Loucy (cell line): ENCODE measurements around the gene IL20.

Experiments used
- H2AFZ ChIP-seq: fragments of 200-600 bp; sonication (generic); 2 replicates; pipeline ENCODE4 v1.6.0; 2016; ENCODE audit warnings: antibody characterized with exemption, mild to moderate bottlenecking, low read length, moderate library complexity
- H3F3A ChIP-seq: fragments of 200-600 bp; 2 replicates; pipeline ENCODE4 v1.6.0; 2016; ENCODE audit warnings: antibody characterized with exemption, low read depth, mild to moderate bottlenecking
- H3K27me3 ChIP-seq: fragments of 200-600 bp; sonication (generic); 2 replicates; pipeline ENCODE4 v1.6.1; 2014; ENCODE audit warnings: low read length, mild to moderate bottlenecking; ENCODE audit not compliant: insufficient read depth, poor library complexity, severe bottlenecking
- H3K36me3 ChIP-seq: fragments of 200-600 bp; sonication (generic); 2 replicates; pipeline ENCODE4 v1.6.1; 2016; ENCODE audit warnings: low read length; ENCODE audit not compliant: insufficient read depth
- H3K4me1 ChIP-seq: fragments of 200-600 bp; sonication (generic); 2 replicates; pipeline ENCODE4 v1.5.1; 2014; ENCODE audit warnings: low read length, mild to moderate bottlenecking; ENCODE audit not compliant: insufficient read depth, poor library complexity, severe bottlenecking
- H3K4me2 ChIP-seq: fragments of 200-600 bp; sonication (generic); 2 replicates; pipeline ENCODE4 v1.6.0; 2014; ENCODE audit warnings: antibody characterized with exemption, low read length, low read depth, mild to moderate bottlenecking; ENCODE audit not compliant: poor library complexity, severe bottlenecking
- H3K4me3 ChIP-seq: fragments of 200-600 bp; sonication (generic); 2 replicates; pipeline ENCODE4 v1.5.1; 2014; ENCODE audit warnings: low read length, mild to moderate bottlenecking, mixed read lengths; ENCODE audit not compliant: poor library complexity, severe bottlenecking
- H3K79me2 ChIP-seq: fragments of 200-600 bp; sonication (generic); 2 replicates; pipeline ENCODE4 v1.6.1; 2014; ENCODE audit warnings: low read length; ENCODE audit not compliant: insufficient read depth
- H3K9ac ChIP-seq: fragments of 200-600 bp; sonication (generic); 2 replicates; pipeline ENCODE4 v1.6.0; 2014; ENCODE audit warnings: mild to moderate bottlenecking, low read depth, low read length, moderate library complexity; ENCODE audit not compliant: poor library complexity, severe bottlenecking
- H3K9me2 ChIP-seq: fragments of 200-600 bp; sonication (generic); replicated peaks from 2 replicates; pipeline ENCODE4 v1.6.1; 2016; ENCODE audit warnings: low read depth, low read length, mixed read lengths
- H3K9me3 ChIP-seq: fragments of 200-600 bp; sonication (generic); 2 replicates; pipeline ENCODE4 v1.6.1; 2014; ENCODE audit warnings: mild to moderate bottlenecking, antibody characterized with exemption, low read length, low read depth; ENCODE audit not compliant: insufficient read depth
- H4K20me1 ChIP-seq: fragments of 200-600 bp; sonication (generic); 2 replicates; pipeline ENCODE4 v1.6.0; 2014; ENCODE audit warnings: antibody characterized with exemption, low read length, mild to moderate bottlenecking; ENCODE audit not compliant: insufficient read depth, poor library complexity, severe bottlenecking
- EZH2phosphoT487 ChIP-seq: fragments of 200-600 bp; IDR thresholded peaks from 2 replicates; pipeline ENCODE4 v1.6.1; 2018; ENCODE audit warnings: antibody characterized with exemption, mild to moderate bottlenecking, moderate library complexity, borderline replicate concordance
- TF ChIP-seq, protein P1 (sequence below): fragments of 200-600 bp; sonication (generic); conservative IDR thresholded peaks from 2 replicates; pipeline ENCODE4 v1.5.1; 2014; ENCODE audit warnings: mild to moderate bottlenecking, antibody characterized with exemption, low read length

IL20 gene

DNA sequence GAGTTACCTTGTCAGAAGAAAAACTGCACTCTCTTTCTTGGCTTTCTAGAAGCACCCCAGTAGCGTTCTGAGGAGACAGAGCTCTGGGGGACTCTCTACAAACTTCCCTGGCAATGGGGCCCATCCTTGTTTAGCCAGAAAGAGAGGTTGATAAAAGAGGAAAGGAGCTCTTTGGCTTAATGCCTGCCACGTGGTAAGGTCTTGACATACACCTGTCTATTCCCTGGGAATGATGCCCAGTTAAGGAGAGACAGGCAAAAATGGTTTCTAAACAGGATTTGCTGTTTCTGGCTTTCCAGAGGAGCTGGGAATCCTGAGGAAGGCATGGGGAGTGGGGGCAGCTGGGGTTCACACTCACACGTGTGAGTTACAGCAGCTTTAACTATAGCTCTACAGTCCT is 30.2 kb upstream of the IL20 start:
- no peak overlapping the region for H3K4me3 ChIP-seq
- no peaks in the 10 kb centered on the region for H3K36me3 ChIP-seq
- no peak overlapping the region for H3K4me2 ChIP-seq
- H3K27me3 ChIP-seq, result no peaks in the 10 kb centered on the region
- H3K79me2 ChIP-seq, result no peaks in the 10 kb centered on the region
- H2AFZ ChIP-seq, result no peak overlapping the region
- 0 out of 2 replicates have a peak, but pooled peaks cover 3% of the 10 kb centered on the region for H3F3A ChIP-seq
- peaks cover 35% of the 10 kb centered on the region for H3K4me1 ChIP-seq
- TF ChIP-seq, protein P1, sequence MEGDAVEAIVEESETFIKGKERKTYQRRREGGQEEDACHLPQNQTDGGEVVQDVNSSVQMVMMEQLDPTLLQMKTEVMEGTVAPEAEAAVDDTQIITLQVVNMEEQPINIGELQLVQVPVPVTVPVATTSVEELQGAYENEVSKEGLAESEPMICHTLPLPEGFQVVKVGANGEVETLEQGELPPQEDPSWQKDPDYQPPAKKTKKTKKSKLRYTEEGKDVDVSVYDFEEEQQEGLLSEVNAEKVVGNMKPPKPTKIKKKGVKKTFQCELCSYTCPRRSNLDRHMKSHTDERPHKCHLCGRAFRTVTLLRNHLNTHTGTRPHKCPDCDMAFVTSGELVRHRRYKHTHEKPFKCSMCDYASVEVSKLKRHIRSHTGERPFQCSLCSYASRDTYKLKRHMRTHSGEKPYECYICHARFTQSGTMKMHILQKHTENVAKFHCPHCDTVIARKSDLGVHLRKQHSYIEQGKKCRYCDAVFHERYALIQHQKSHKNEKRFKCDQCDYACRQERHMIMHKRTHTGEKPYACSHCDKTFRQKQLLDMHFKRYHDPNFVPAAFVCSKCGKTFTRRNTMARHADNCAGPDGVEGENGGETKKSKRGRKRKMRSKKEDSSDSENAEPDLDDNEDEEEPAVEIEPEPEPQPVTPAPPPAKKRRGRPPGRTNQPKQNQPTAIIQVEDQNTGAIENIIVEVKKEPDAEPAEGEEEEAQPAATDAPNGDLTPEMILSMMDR, result no peak
- no peak for TF ChIP-seq EZH2phosphoT487
- no peaks in the 10 kb centered on the region for H4K20me1 ChIP-seq
- H3K9me3 ChIP-seq, result no peaks in the 10 kb centered on the region
- no peak overlapping the region for H3K9ac ChIP-seq
- H3K9me2 ChIP-seq, result no peaks in the 10 kb centered on the region

DNA sequence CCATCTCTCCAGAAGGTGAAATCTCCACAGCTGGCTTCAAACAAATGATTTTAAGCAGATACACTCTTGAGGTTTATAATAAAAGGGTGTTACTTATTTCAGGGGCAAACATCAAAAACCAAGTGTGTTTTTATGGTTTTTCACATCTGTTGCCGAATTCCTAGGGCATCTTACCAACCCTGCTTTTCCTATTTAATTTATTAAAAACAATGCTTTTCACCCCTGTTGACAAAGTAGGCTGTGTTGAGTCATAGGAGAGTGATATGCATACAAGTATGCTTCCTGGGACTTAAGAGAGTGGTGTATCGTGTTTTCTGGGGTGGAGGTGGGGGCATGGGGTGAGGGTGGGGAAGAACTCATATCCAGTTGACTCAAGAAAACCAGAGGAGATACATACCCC is 29.3 kb upstream of the IL20 start:
- Histone ChIP-seq H3K9me3 (no peaks in the 10 kb centered on the region), H3K9me2 (no peaks in the 10 kb centered on the region), H3F3A (0 out of 2 replicates have a peak, but pooled peaks cover 3% of the 10 kb centered on the region), H3K4me2 (no peak overlapping the region), H2AFZ (no peak overlapping the region), H3K9ac (no peak overlapping the region), H3K4me1 (peaks cover 33% of the 10 kb centered on the region), H3K27me3 (no peaks in the 10 kb centered on the region), H4K20me1 (no peaks in the 10 kb centered on the region), H3K36me3 (no peaks in the 10 kb centered on the region), H3K4me3 (no peak overlapping the region), H3K79me2 (no peaks in the 10 kb centered on the region)
- TF ChIP-seq EZH2phosphoT487, result no peak
- TF ChIP-seq, protein P1, result no peak

DNA sequence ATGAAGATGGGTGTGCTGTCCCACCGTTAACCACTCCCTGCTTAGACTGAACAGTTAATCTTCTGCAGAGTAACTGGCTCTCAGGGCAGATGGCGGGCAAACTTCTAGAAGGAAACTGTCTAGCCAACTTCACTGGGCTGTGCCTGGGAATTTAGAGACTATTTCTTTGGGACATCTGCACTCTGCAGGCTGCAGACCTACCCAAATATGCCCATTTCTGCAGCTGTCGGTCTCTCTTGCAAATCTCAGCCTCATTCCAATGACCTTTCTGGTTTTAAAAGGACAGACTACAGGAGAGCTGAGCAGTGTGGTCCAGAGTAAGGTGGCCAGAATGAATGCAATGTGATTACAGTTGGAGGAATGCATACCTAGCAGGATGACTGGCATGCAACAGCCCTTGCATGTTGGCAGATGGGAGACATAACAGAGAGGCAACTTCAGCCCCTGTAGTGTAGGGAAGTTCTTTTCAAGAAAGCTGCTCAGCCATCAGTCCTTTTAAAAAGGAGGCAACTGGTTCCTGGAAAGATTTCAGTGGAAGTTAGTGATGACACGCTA is 26.3 kb upstream of the IL20 start:
- Histone ChIP-seq H3K9me3 (no peaks in the 10 kb centered on the region), H3K4me3 (no peak overlapping the region), H3K27me3 (no peaks in the 10 kb centered on the region), H3K4me2 (no peak overlapping the region), H3K9me2 (no peaks in the 10 kb centered on the region), H4K20me1 (no peaks in the 10 kb centered on the region), H3K36me3 (no peaks in the 10 kb centered on the region), H3K79me2 (no peaks in the 10 kb centered on the region), H3K4me1 (peaks cover 3% of the 10 kb centered on the region), H2AFZ (no peak overlapping the region), H3F3A (no peaks in the 10 kb centered on the region), H3K9ac (no peak overlapping the region)
- TF ChIP-seq, protein P1, result no peak
- no peak for TF ChIP-seq EZH2phosphoT487
